DMS 273 treated with DMSO at 0.1 percent for 48 hours (cell line): ENCODE results near the gene BTN3A1.
A peak's percentile ranks its signal among the peaks of the same experiment; 100 is the strongest.

Experiments used
- DNase-seq: peaks from one replicate; lab custom pipeline; 2025; lab: John Stamatoyannopoulos, UW

Gene BTN3A1

GRCh38 chr6:26379740-26380139 lies 22.3 kb upstream of the BTN3A1 start:
- DNase-seq = no peak

- DNase-seq = no peak
Measured at GRCh38 chr6:26380256-26380655, 21.8 kb upstream of the BTN3A1 start.

- no peak for DNase-seq
Measured at GRCh38 chr6:26382121-26382520, 20.0 kb upstream of the BTN3A1 start.

DNA sequence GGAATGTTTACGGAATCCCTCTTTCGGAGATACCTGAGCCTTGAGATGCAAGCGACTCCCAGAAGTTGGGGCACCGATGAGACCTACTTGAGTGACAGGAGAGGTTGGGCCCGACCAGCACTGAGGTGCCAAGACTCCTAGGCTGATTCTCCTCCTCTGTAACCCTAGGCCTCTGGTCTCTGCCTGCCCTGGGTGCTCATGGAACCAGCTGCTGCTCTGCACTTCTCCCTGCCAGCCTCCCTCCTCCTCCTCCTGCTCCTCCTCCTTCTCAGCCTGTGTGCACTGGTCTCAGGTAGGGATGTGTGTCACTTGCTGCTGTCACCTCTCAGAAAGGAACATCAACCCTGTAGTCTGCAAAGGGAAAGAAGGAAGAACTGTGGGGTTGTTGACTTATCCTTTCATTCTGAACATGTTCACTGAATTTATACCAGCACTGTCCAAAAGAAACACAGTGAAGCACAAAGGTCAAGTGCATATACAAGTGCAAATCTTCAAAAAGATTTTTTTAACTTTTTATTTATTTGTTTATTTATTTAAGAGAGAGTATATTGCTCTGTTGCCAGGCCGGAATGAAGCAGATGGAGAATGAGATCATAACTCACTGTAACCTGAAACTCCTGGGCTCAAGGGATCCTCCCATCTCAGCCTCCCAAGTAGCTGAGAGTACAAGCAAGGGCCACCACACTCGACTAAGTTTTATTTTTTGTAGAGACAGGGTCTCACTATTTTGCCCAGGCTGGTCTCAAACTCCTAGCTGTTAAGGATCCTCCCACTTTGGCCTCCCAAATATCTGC lies 18.3 kb upstream of the BTN3A1 start:
- peak; percentile 67 for DNase-seq

DNA sequence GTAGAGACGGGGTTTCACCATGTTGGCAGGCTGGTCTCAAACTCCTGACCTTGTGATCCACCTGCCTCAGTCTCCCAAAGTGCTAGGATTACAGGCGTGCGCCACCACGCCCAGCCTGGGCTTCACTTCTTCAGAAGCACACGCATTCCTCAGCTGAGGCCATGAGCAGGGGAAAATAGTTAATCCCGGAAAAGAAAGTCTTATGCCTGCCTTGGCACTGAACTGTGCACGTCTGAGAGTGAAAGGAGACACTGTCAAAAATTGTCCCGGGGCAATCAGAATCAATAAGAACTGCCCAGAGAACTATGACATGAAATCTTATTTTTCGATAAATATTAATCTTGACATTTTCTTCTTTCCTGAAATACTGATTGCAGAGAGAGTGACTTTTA lies 16.3 kb upstream of the BTN3A1 start:
- DNase-seq = no peak

DNA sequence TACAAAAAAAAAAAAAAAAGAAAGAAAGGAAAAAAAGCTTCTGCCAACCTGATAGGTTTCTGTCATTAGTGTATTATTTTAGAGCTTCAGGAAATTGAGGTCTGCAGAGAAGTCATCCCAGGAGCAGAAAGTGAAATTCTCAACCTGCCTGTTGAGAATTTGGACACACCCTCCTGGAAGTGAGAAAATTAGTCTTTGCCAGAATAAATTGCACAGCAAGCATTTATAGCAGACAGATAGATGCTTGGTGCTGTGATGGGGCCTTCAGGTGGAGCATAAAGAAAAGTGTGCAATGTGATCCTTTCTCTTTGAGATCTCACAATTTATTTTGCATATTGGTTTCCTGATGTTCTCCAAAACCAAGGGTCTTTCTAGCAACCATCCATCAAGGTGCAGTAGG lies 14.5 kb upstream of the BTN3A1 start:
- no peak for DNase-seq

GRCh38 chr6:26388014-26388413 lies 14.1 kb upstream of the BTN3A1 start:
- no peak for DNase-seq

DNA sequence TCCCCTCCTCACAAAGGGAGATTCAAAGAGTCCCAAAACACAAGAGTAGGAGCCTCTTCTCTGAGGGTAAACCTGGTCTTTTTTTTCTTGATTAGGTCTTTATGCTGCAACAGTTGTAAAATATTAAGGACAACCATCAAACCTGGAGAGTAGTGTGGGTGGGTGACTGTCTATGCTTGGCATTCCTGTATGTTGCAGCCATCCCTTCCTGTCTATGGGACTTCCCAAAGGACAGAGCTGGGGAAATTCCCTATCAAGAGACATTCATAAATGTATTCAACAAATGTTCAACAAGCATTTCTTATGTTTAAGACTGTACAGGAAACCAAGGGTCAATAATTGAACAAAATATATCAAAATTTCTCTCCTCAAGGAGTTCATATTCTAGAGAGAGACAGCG lies 13.6 kb upstream of the BTN3A1 start:
- DNase-seq = no peak

DNA sequence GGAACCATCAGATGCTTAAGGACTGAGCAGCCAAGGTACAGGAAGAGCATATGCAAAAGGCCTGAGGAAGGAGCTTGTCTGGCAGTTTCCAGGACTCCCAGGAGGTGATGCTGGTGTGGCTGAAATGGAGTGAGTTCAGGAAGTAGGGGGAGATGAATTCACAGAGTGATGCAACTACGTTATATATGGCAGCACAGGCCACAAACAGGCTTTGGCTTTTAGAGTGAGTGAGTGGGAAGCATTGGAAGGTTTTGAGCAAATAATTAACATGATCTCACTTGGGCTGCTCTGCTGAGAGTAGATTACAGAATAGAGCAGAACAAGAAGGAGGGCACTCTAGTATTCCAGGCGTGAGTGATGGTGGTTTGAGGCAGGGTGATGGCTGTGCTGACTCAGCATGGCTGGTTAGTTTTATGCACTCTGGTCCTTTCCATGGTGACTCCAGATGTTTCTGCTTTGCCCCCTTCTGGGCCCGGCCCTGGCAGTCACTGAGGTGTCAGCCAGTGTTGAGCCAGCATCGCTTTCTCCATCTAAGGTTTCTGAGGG lies 12.7 kb upstream of the BTN3A1 start:
- no peak for DNase-seq

DNA sequence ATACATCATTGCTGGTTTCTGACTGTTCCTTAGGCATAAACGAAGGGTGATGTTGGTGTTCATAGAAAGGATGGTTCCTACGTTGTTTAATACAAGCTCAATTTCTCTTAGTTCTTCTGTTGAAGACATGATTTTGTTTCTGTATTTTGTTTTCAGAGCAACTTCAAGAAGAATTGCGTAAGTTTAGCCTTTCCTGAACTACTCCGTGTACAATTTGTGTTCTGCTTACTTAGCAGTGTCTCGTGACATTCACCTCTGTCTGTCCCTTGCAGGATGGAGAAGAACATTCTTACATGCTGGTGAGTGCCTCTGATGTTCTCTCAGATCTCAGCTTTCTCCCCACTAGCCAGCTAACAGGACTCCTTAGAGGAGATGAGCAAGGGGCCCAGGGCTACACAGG lies 11.5 kb upstream of the BTN3A1 start:
- DNase-seq = no peak

DNA sequence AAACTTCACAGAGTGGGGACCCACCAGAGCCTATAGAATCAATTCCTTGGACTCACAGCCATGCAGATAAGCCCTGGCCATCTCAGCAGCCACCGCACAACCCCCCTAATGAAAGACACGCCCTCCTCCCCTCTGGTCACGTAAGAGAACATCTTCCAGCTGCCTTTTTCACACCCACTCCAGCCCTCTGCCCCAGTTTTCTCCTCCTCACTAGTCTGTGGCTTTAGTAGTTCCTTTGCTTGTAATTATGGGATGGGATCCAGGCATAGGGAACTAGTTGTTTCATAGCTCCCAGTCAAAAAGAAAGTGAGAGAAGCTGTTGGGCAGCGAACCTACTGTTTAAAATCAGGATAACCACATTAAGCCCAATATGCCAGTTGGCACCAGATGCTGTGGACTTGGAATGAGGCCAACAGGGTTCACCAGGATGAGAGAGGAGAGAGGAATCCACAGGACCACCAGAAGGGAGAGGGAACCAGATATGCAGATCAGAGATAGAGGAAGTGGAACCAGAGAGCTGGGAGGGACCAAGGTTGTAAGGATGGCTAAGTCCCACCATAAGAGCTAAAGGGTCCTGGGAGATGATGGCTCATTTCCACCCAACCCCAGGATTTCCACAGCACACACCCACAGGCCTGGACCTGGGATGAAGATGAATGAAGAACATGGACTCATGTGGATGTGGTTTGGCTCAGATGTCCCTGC lies 9.0 kb upstream of the BTN3A1 start:
- DNase-seq = peak; percentile 78

GRCh38 chr6:26394289-26394688 lies 7.8 kb upstream of the BTN3A1 start:
- peak; percentile 50 for DNase-seq

- DNase-seq = no peak
Measured at GRCh38 chr6:26398555-26398954, 3.5 kb upstream of the BTN3A1 start.

DNA sequence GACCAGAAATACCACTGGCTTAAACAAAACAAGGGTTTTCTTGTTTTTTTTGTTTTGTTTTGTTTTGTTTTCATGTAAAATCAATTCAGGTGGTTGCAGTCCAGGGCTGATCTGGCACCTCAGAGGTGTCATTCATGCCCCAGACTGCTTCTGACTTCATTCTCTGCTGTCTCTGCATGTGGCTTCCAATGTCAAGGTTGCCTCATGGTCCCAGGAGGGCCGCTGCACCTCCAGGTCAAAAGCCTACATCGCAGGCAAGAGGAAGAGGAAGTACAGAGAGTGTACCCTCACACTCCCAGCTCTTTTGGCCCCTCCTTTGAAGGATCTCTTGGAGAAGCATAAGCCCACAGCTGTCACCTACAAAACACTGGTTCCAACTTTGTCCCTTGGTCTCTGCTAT lies 1.4 kb upstream of the BTN3A1 start:
- DNase-seq = no peak

GRCh38 chr6:26401389-26401986 lies 587 bp upstream of the BTN3A1 start:
- DNase-seq = no peak

DNA sequence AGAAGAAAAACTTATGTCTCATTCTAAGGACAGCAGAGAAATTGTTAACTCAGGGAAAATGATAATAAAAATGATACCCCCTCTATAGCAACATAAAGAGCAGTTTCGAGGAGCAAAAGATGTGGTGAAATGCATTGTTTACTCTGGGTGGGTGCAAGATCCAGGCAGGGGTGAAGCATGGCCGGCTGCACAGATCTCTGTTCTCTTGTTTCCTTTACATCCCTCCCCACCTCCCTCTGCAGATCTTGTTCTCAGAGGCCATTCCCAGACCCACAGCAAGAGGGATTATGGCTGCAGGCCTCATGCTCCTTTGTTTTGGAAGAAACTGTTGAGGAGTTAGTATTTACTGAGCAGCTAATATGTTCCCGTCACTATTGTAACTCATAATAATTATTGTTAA lies 1.8 kb downstream of the BTN3A1 start:
- no peak for DNase-seq

GRCh38 chr6:26404546-26404945 lies 2.5 kb downstream of the BTN3A1 start:
- DNase-seq = no peak

- no peak for DNase-seq
Measured at GRCh38 chr6:26408828-26409730, 7.0 kb downstream of the BTN3A1 start.

DNA sequence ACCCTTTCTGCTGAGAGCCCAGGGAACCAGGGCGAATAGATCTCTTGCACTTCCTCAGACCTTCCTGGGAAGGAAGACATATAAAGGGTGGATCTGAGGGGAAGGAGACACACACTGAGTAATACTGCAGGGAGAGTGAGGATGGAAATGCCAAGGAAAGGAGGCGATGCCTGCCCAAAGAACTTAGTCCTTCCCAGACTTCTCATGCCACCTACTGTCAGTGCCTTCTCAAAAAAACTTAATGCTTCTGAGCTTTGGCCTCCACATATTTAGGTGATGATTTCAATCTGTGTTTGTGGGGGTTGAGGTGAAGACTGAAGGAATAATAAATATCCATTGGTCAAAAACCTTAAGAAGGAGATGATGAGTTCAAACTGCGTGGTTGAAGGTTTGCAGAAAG lies 9.7 kb downstream of the BTN3A1 start:
- no peak for DNase-seq

DNA sequence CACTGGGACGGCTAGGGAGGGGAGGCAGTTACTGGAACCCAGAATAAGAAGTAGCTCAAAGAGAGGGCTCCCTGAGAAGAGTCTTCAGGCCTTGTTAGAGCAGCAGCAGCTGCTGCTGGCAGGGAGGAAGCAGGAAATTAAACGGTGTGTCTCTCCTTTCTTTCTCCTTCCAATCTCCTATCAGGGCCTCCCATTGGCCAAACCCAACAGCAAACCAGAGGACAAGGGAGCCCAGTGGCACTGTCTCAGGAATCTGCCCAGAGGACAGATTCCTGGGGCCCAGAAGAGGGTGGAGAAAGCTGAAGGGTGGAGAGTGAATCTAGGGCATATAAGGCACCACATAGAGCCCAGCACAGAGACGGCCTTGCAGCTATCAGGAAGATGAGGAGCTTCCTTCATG lies 10.2 kb downstream of the BTN3A1 start:
- no peak for DNase-seq

GRCh38 chr6:26412954-26413353 lies 10.9 kb downstream of the BTN3A1 start:
- no peak for DNase-seq

DNA sequence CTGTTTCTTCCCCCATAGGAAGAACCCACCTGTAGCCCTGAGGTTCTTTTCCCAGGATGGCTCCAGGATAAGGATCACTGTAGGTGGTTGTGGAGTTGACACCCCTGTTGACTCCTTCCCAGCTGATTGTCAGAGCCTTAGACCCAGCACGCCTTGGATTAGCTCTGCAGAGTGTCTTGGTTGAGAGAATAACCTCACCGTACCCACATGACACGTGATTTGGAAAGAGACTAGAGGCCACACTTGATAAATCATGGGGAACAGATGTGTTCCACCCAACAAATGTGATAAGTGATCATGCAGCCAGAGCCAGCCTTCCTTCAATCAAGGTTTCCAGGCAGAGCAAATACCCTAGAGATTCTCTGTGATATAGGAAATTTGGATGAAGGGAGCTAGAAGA lies 12.2 kb downstream of the BTN3A1 start:
- DNase-seq = no peak
